GM23338 (cell line): ENCODE measurements around the gene C17orf50.

Experiments used
- CREB1 ChIP-seq: fragments of 250-450 bp; sonication (Bioruptor Pico); IDR thresholded peaks from 2 replicates; pipeline ENCODE4 v1.5.0; 2020; ENCODE audit warnings: low read depth, mild to moderate bottlenecking, moderate library complexity
- CTCF ChIP-seq, 2 experiments: fragments of 200-600 bp in 1 of 2; sonication (generic) in 1 of 2; conservative IDR thresholded peaks; 2 replicates each; pipeline versions ENCODE4 v1.5.1 to v1.6.1; 2016 to 2017; ENCODE audit warnings: antibody characterized with exemption in 2 of 2, low read depth in 2 of 2, mild to moderate bottlenecking in 2 of 2, moderate library complexity in 1 of 2
- ETS1 ChIP-seq: IDR thresholded peaks from 2 replicates; pipeline ENCODE4 v1.6.1; 2016; ENCODE audit warnings: antibody characterized with exemption
- EZH2 ChIP-seq: fragments of 200-600 bp; sonication (generic); IDR thresholded peaks from one replicate; pipeline ENCODE4 v1.8.0; 2017; ENCODE audit warnings: antibody characterized with exemption, mild to moderate bottlenecking, low read depth; ENCODE audit not compliant: unreplicated experiment
- EZH2phosphoT487 ChIP-seq: fragments of 200-600 bp; sonication (generic); IDR thresholded peaks from one replicate; pipeline ENCODE4 v1.8.1; 2018; ENCODE audit warnings: antibody characterized with exemption; ENCODE audit not compliant: unreplicated experiment
- JUNB ChIP-seq: IDR thresholded peaks from one replicate; pipeline ENCODE4 v1.6.1; 2016; ENCODE audit warnings: antibody characterized with exemption; ENCODE audit not compliant: unreplicated experiment
- NANOG ChIP-seq: IDR thresholded peaks from 2 replicates; pipeline ENCODE4 v1.6.1; 2016; ENCODE audit warnings: antibody characterized with exemption, borderline replicate concordance
- POLR2AphosphoS5 ChIP-seq: IDR thresholded peaks from 2 replicates; pipeline ENCODE4 v1.6.1; 2016; ENCODE audit warnings: antibody characterized with exemption, low read depth
- ZNF114 ChIP-seq: fragments of 250-450 bp; sonication (Bioruptor Pico); IDR thresholded peaks from 2 replicates; pipeline ENCODE4 v1.5.0; 2020; ENCODE audit warnings: mild to moderate bottlenecking, moderate library complexity
- ZNF331 ChIP-seq: fragments of 250-450 bp; sonication (Bioruptor Pico); IDR thresholded peaks from 2 replicates; pipeline ENCODE4 v1.5.0; 2020; ENCODE audit warnings: low read depth, mild to moderate bottlenecking, moderate library complexity
- TF ChIP-seq, protein P1 (sequence below): IDR thresholded peaks from one replicate; pipeline ENCODE4 v1.6.1; 2018; ENCODE audit warnings: antibody characterized with exemption; ENCODE audit not compliant: unreplicated experiment

DNA sequence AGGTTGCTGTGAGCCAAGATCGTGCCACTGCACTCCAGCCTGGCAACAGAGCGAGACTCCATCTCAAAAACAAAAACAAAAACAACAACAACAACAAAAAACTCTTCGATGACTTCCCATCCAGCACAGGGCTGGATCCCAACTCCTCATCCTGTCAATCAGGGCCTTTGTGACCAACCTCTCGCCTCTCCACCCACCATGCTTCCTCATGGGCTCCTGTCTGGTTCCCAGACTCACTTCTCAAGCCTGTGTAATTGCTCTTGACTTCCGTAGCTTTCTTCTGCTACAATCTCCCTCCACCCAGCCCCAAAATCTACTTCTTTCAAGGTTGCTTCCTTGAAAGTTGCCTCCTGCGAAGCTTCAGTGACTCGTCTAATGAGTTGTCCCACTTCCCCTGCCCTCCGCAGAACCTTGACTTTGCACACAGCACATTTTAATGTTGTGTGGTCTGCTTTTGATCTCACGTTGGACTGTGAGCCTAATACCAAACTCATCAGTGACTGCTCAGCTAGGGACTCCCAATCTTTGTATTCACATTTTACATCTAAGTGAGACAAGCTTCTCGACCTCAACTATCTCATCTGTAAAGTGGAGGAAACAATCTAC lies 30.2 kb upstream of the C17orf50 start:
- TF ChIP-seq CTCF (conservative IDR thresholded peaks at IDR 0.05; ENCODE audit: low read depth in 2 of 2) (no peak), CREB1 (CRISPR knock-in tag) (no peak), EZH2phosphoT487 (no peak), POLR2AphosphoS5 (no peak), ZNF114 (no peak), EZH2 (no peak), ZNF331 (CRISPR knock-in tag) (no peak), JUNB (no peak), ETS1 (no peak), NANOG (no peak)
- TF ChIP-seq, protein P1, sequence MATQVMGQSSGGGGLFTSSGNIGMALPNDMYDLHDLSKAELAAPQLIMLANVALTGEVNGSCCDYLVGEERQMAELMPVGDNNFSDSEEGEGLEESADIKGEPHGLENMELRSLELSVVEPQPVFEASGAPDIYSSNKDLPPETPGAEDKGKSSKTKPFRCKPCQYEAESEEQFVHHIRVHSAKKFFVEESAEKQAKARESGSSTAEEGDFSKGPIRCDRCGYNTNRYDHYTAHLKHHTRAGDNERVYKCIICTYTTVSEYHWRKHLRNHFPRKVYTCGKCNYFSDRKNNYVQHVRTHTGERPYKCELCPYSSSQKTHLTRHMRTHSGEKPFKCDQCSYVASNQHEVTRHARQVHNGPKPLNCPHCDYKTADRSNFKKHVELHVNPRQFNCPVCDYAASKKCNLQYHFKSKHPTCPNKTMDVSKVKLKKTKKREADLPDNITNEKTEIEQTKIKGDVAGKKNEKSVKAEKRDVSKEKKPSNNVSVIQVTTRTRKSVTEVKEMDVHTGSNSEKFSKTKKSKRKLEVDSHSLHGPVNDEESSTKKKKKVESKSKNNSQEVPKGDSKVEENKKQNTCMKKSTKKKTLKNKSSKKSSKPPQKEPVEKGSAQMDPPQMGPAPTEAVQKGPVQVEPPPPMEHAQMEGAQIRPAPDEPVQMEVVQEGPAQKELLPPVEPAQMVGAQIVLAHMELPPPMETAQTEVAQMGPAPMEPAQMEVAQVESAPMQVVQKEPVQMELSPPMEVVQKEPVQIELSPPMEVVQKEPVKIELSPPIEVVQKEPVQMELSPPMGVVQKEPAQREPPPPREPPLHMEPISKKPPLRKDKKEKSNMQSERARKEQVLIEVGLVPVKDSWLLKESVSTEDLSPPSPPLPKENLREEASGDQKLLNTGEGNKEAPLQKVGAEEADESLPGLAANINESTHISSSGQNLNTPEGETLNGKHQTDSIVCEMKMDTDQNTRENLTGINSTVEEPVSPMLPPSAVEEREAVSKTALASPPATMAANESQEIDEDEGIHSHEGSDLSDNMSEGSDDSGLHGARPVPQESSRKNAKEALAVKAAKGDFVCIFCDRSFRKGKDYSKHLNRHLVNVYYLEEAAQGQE: no peak
